ENCODE results near the gene ALKBH5.

ALKBH5 gene

DNA sequence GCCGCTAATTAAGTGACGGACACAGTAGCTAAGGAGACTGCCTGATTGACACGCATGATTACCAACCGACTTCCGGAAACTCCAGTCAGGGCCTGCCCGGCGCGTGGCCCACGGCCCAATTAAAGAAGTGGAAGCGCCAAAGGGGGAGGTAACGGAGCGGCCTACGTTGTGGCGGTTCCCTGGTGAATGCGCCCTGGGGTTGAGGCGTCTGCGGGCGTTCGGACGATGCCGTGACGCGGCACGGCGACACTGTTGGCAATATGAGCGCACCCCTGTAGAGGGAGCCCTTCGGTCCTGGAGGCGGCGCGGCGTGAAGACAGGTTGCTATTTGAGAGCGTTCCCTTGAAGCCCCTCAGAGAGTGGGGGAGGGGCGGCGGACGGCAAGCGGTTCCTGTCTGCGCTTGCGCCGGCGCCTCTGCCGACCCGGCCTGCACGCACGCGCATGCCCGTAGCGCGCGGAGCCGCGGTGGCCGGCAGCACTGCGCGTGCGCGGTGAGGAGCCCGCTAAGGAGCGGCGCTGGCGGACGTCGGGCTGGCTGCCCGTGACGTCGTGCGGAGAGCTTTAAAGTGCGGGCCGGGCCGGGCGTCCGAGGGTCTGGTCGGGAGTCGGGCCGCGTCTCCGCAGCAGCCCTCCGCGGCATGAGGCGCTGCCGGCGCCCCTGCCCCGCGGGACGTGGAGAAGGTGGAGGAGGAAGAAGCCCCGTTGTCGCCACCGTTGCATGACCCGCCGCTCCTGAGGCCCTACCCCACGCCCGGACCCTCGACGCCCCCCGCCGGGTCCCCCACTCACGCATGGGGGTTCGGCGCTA is at the start of gene ALKBH5:
ALKBH5 (plus strand) TSS at position 495 of the 809 bp plus-strand sequence. CDS start 416 bp downstream, outside the sequence.
- DNase-seq = peak; percentile 99

DNA sequence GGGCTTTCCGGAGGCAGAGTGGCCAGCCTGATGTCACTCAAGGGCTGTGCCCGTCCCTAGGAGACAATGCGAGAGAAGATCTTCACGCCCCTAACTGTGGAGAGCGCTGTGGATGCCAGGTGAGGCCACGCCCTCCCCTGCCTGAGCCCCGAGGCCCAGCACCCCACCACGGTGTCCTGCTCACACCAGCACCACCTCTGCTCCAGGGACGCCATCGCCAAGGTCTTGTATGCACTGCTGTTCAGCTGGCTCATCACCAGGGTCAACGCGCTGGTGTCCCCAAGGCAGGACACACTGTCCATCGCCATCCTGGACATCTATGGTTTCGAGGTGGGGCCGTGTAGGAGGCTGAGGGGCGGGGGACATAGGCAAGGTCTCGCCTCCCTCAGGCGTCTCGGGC is 47.3 kb upstream of the ALKBH5 start:
- DNase-seq = no peak

- DNase-seq = no peak
These were observed 45.4 kb upstream of the ALKBH5 start for GRCh38 chr17:18138065-18138749.

- no peak for DNase-seq
These were observed 44.5 kb upstream of the ALKBH5 start for GRCh38 chr17:18139092-18139491.

GRCh38 chr17:18139498-18139897 is 44.1 kb upstream of the ALKBH5 start:
- no peak for DNase-seq

GRCh38 chr17:18139949-18140348 is 43.7 kb upstream of the ALKBH5 start:
- DNase-seq = peak; percentile 15

DNA sequence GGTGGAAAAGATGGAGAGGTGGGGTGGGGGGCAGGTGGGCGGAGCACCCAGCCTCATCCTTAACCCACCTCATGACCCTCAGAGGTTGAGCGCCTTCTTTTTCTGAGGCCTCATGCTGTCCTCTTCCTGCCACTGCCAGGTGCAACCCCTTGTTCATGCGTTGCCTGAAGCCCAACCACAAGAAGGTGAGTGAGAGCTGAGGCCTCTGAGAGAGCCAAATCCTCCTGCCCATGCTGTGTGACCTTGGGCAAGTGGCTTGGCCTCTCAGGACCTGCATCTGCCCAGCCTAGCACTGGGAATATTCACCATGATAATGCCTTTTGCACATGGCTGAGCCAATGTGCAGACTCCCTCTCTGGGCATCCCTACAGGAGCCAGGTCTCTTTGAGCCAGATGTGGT is 43.0 kb upstream of the ALKBH5 start:
- no peak for DNase-seq

- peak; percentile 47 for DNase-seq
These were observed 42.3 kb upstream of the ALKBH5 start for GRCh38 chr17:18141210-18141803.

GRCh38 chr17:18142417-18142816 is 41.2 kb upstream of the ALKBH5 start:
- DNase-seq = no peak

GRCh38 chr17:18143044-18143936 is 40.3 kb upstream of the ALKBH5 start:
- DNase-seq = no peak

DNA sequence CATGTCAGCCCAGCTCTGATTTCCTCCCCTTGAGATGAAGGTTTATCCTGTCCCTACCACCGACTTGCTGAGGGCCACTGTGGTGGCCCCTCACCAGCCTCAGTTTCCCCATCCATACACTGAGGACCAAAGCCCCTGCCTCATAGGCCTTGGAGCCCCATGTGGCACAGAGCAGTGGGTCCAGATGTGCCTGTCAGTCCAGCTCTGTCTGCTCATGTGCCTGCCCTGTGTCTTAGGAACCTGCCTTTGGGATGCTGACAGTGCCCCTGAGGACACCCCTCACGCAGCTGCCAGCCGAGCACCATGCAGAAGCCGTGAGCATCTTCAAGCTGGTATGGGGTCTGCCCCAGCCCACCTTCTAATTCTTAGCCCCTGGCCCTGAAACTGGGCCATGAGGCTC is 39.4 kb upstream of the ALKBH5 start:
- no peak for DNase-seq

- DNase-seq = no peak
These were observed 38.8 kb upstream of the ALKBH5 start for GRCh38 chr17:18144855-18145254.

DNA sequence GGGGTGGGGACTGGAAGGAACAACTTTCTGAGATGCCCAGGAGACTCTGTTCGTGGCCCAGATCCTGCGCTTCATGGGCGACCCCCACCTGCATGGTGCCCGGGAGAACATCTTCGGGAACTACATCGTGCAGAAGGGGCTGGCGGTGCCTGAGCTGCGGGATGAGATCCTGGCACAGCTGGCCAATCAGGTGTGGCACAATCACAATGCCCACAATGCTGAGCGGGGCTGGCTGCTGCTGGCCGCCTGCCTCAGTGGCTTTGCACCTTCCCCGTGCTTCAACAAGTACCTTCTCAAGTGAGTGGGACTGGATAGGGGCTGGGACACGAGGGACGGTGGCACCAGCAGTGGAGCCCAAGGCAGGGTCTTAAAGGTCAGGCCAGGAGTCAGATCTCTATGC is 37.8 kb upstream of the ALKBH5 start:
- no peak for DNase-seq

GRCh38 chr17:18146259-18146658 is 37.4 kb upstream of the ALKBH5 start:
- DNase-seq = no peak

- DNase-seq = no peak
These were observed 36.6 kb upstream of the ALKBH5 start for GRCh38 chr17:18146980-18147379.

DNA sequence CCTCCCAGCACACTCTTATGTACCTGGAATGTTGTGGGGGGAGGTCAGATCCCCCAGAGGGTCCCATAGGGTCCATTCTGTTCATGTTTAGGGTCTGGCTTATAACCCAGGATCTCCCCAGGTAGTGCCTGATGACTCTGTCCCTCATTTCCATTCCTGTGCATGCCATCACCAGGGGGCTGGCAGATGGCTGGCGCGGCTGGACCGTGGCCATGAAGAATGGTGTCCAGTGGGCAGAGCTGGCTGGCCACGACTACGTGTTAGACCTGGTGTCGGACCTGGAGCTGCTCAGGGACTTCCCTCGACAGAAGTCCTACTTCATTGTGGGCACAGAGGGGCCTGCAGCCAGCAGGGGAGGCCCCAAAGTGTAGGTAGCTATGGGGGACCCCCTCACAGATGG is 35.0 kb upstream of the ALKBH5 start:
- DNase-seq = no peak

- DNase-seq = no peak
These were observed 32.3 kb upstream of the ALKBH5 start for GRCh38 chr17:18151290-18151689.

DNA sequence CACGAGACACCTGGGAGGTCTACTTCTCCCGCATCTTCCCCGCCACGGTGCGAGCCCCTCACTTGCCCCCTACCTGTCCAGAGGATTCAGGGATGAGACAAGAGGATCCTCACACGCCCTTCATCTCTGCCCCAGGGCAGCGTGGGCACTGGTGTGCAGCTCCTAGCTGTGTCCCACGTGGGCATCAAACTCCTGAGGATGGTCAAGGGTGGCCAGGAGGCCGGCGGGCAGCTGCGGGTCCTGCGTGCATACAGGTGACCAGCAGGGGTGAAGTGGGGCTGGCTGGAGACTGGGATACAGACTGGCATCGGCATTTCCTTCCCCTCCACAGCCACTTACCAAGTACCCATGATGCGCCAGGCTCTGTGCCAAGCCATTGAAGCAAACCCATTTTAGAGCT is 28.4 kb upstream of the ALKBH5 start:
- no peak for DNase-seq

- DNase-seq = no peak
These were observed 27.3 kb upstream of the ALKBH5 start for GRCh38 chr17:18156171-18156975.

- no peak for DNase-seq
These were observed 26.7 kb upstream of the ALKBH5 start for GRCh38 chr17:18156976-18157280.

DNA sequence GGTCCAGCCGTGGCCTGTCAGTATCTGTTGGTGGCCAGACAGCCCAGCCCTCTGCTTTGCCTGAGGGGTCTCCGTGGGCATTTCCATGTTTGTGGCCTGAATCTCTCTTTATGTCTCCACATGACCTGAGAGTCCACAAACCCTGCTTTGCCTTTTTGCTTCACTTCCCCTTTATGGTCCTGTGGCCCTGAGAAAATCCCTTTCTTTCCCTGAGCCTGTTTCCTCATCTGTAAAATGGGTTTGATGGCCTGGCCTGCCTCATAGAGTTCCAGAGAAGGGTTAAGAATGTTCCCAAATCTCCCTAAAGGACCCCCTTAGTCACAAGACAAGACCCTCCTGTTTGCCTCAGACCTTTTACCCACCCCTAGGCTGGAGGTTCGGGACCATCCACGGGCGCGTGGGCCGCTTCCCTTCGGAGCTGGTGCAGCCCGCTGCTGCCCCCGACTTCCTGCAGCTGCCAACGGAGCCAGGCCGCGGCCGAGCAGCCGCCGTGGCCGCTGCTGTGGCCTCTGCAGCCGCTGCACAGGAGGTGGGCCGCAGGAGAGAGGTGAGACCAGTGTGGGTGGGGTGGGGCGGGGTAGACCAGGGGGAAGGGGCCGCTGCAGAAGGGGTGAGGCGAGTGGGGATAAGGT is 26.2 kb upstream of the ALKBH5 start:
- DNase-seq = peak; percentile 24

Data from MV-4-11 (cell line).